Superior temporal gyrus (tissue), 1 donor: Measurements from ENCODE around the gene ESRRA.
A peak's percentile ranks its signal among the peaks of the same experiment; 100 is the strongest.

Source experiments
- DNase-seq: peaks from one replicate; pipeline ENCODE4 v3.0.0-alpha.2; 2016; ENCODE audit errors: extremely low spot score

Gene ESRRA

DNA sequence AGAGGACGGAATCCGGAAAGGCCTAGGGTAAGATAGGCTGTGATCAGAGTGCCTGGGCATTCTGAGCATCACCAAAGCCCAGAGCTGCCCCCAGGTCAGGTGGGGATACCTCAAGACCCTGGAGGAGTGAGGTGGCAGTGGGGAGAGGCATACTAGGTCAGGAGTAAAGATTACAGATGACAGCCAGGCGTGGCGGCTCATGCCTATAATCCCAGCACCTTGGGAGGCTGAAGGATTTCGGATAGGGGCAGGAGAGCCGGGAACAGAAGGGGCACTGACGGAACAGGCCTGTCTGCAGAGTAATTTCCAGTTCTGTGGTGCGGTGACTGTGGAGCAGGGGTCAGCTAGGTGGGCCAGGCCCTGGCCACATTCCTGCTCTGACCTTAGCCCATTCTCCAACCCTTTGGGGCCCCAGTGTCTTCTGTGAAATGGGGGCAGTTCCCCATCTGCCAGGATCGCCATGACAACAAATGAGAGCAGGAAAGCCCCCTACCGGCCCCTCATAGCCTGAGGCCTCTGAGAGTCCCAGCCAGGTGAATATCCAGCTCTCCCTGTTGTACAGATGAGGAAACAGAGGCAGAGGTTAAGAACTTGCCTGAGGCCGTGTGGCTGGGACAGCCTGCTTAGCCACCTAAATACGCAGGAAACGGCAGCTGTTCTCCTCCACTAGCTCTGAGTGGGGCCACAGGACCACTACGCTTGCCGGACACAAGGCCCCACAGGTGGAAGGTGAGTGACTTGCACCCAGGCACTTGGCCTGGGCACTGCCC lies 30.1 kb upstream of the ESRRA start:
- no peak for DNase-seq

DNA sequence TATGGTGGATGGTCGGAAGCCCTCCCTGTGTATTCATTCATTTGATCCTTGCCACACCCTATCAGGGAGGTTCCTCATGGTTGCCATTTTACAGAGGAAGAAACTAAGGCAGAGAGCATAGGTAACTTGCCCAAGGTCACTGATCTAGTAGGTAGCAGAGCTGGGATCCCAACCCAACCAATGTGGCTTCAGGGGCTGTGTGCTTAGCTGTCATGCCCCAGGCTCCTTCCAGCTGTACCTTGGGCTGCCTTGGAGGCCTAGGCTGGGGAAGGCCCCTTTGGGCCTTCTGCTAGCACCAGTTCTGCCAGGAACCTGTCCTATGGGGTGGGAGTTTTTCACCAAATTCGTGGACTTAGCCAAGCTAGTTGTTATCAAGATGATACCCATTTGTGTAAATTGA lies 29.5 kb upstream of the ESRRA start:
- DNase-seq: no peak

DNA sequence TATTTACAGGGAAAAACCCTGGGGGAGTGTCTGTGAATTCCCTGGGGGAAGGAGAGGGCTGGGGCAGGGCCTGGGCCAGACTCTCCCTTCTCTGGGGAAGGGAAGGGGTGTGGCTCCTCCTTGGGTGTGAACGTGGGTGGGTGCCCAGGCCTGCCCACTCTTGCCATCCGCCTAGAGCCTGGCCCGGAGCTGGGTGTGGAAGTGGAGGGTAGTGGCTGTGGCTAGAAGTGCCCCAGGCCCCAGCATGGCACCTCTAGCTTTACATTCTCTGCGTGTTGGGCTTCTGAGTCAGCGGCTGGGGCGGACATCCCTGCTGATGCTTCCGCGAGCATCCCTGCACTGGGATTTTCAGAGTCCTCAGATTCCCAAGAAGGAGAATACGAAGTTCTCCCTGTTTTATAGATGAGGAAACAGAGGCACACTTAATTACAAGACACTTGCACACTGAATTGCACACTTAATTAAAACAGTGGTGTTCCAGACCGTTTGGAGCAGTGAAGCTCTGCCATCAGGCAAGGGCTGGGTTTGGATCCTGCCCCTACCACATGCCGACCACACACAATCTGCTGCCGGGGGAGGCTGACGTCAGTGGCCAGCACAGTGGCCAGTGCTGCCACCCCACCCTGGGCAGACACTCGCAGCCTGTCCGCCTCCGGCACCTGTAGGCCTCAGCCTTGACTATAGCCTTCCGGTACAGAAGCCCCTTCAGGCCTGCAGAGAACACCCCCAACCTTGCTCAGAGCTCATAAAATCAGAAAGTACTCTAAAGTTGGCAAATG lies 28.5 kb upstream of the ESRRA start:
- DNase-seq: no peak

DNA sequence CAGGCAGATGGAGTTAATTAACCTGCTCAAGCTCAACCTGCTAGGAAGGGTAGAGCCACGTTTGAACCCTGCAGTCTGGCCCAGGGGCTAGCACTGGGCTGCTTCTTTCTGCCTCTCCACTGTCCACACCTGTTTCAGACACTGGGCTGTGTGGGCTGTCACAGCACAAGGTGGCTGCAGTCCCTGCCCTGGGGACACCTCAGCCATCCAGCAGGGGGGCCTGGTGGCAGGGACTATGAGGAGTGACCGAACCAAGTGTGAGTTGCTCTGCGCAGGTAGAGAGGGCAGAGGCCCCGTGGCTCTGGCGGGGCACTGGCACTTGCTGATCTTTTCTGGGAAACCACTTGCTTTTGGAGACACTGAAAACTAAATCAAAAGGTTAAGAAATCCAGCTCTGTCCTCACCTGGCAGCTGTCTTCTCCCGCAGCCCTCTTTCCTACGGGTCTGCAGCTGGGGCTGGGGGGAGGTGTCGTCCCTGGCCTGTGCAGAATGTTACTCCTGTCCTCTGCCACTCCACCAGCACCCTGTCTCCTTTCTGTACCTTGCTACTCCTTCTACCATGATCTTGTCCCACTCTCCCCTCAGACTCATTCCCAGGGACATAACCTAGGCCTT lies 26.6 kb upstream of the ESRRA start:
- no peak for DNase-seq

DNA sequence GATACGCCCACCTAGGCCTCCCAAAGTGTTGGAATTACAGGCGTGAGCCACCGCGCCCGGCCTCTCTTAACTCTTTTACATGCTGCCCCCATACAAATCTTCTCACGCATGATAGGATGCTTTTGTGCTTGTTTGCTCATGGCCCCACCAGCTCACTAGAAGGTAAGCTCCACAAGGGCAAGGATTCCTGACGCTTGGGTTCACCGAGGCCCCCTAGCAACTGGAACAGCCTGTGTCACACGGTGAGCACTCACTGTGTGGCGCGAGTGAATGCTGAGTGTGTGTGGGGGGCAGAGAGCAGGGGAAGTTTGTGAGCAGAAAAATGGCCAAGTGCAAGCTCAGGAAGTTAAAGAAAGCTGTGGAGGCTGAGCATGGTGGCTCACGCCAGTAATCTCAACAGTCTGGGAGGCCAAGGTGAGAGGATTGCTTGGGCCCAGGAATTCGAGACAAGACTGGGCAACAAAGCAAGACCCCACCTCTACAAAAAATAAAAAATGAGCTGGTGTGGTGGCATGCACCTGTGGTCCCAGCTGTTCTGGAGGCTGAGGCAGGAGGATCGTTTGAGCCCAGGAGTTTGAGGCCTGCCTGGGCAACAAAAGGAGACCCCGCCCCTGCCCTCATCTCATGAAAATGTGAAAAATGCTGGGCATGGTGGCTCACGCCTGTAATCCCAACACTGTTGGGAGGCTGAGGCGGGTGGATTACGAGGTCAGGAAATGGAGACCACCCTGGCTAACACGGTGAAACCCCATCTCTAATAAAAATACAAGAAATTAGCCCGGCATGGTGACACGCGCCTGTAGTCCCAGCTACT lies 23.2 kb upstream of the ESRRA start:
- DNase-seq: no peak

DNA sequence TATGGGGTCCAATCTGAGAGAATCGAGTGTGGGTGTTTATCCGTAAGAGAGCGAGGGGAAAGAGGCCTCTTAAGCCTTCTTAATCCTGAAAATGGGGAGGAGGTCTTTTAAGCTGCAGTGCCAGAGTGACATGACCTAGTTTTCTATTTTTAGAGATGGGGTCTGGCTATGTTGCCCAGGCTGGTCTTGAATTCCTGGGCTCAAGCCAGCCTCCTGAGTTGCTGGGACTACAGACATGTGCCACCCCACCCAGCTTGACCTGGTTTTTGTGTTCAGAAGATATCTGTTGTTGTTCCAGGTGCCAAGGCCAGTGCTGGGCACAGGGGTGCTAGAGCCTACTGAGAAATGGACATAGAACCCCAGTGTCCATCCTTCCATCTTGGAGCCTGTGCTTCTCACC lies 22.2 kb upstream of the ESRRA start:
- DNase-seq: no peak

DNA sequence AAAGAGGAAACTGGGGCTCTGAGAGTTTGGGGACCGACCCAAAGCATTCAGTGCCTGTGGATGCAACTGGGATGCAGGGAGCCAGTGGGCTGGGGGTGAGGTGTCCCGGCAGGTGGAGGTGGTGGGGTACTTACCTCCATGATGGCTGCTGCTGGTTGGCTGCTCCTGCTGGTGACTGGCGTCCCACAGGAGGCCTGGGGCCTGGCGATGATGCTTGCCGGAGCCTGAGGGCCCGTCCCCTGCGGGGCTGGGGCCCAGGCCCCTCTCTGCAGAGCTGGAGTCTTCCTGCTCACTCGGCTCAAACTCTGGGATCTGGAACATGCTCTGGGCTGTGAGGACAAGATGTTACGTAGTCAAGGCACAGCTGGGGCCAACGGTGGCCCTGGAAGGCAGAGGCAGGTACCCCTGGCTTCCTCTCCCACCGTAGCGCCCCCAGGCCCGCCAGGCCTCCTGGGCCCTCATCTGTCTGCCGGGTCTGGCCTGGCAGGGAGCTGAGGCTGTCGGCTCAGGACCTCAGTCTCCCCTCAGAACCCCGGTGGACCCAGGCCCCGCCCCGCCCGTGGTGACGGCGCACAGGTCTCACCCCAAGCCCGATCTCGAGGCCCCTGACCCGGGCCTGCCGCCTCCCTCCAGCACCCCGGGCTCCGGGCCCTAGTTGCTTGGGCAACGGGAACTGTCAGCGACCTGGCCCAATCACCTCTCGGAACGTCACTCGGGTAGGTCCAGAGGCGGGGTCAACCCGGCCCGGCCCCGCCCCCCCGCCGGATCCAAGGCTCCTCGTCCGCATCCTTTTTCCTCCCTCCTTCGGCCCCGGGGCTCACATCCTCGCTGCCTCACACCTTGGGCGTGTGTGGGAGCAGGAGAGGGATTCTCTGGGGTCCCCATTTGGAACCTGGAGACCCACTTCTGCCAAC lies 21.0 kb upstream of the ESRRA start, which contains the start of gene BAD:
TSS of gene BAD (minus strand) at position 618 of the 914 bp plus-strand sequence. CDS start at position 321, 297 bp downstream.
- peak; percentile 96 for DNase-seq

DNA sequence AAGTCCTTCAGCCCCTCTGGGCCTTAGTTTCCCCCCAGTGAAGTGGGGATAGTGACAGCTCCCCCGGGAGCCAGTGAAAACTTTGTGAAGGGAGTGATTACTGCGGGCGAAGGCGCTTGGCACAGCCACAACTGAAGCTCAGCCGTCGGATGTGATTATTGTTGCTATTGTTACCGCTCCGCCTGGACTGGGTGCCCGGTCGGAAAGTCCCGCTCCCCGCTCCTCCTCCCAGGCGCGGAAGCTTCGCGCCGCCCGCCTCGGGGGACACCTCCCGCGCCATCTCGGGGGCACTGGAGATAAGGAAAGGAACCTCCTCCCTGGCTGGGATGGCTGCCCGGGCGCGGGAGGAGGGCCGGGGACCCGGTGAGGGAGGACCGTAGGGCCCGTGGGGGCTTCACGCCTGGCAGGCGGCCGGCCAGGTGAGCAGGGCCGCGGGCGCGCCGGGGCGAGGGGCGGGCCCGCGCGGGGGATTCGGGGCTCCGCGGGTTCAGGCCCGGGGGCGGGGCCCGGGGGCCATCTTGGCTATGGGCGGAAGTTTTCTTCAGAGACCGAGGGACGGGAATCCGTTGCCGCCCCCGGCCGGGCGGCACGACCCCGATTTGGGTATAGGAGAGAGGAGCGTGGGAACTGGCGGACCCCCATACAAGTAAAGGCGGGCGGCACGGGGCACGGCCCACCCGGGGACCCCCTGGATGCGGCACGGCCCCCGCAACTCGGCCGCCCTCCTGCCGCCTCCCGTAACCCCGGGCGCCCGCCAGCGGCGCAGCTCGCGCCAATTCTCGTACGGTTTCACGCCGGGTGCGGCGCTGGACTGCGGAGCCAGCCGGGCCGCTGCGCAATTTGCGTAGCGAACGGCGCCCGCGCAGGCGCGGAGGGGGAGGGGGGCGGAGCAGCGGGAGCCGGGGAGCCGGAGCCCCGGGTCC lies 20.1 kb upstream of the ESRRA start, which contains the start of gene GPR137:
TSS of gene GPR137 (plus strand) at position 887 of the 923 bp plus-strand sequence. CDS start 677 bp downstream, outside the sequence.
- DNase-seq: peak; percentile 87

DNA sequence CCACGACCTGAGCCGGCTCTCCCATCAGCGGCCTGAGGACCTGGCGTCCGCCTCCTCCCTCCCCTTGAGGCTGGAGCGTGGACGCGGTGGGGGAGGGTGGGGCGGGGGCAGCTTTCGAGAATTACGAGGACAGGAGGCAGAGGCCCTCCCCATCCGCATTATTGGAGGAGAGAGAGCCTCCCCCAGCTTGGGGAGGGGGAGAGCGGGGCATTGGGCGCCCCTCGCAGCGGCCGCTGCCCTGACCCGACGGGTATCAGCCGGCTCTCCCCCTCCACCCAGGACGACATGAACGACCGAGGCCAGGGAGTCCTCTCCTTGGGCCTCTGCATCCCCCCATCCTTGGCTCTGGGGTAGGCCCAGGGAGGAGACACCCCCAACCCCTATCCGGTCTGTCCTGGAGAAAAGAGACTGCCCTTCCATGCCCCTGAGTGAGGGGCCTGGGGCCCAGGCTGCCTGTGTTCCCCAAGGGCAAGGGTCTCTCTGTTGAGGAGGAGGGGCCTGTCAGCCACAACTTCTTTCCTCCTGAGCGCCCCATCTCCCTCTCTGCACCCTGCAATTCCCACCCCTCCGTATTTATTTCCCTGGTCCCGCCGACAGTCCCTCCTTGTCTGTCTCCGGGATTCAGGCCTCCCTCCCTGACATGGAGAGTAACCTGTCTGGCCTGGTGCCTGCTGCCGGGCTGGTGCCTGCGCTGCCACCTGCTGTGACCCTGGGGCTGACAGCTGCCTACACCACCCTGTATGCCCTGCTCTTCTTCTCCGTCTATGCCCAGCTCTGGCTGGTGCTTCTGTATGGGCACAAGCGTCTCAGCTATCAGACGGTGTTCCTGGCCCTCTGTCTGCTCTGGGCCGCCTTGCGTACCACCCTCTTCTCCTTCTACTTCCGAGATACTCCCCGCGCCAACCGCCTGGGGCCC lies 19.2 kb upstream of the ESRRA start:
- DNase-seq: no peak

DNA sequence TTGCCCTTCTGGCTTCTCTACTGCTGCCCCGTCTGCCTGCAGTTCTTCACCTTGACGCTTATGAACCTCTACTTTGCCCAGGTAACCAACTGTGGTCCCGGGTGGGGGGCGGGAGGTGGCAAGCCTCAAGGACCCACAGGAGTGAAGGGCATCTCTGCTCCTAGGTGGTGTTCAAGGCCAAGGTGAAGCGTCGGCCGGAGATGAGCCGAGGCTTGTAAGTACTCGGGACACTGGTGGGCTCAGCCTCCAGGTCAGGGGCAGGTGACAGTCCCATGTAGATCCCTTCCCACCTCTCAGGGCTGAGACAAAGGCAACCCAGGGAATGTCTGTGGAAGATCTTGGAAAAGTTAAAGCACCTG lies 18.5 kb upstream of the ESRRA start:
- no peak for DNase-seq

DNA sequence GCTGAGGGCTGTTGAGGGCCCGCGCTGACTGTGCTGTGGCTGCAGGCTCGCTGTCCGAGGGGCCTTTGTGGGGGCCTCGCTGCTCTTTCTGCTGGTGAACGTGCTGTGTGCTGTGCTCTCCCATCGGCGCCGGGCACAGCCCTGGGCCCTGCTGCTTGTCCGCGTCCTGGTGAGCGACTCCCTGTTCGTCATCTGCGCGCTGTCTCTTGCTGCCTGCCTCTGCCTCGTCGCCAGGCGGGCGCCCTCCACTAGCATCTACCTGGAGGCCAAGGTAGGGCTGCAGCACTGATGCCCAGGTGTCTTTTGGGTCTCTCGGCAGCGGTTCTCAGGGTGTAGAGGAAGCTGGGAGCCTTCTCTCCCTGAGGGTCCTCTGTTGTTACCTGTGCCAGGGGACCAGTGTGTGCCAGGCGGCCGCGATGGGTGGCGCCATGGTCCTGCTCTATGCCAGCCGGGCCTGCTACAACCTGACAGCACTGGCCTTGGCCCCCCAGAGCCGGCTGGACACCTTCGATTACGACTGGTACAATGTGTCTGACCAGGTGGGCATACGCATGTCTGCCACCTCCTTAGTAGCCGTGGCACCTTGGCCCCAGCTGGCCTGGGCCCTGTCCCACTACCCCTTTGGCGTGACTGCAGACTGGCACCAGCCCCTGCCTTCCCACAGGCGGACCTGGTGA lies 17.5 kb upstream of the ESRRA start:
- no peak for DNase-seq

DNA sequence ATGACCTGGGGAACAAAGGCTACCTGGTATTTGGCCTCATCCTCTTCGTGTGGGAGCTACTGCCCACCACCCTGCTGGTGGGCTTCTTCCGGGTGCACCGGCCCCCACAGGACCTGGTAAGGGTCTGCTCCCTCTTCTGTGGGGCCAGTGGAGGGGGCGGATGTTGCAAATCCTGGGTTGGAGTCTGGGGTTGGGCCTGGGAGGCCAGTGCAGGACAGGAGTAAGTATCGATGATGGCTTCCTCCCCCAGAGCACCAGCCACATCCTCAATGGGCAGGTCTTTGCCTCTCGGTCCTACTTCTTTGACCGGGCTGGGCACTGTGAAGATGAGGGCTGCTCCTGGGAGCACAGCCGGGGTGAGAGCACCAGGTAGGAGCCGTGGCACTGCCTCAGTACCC lies 17.0 kb upstream of the ESRRA start:
- no peak for DNase-seq

DNA sequence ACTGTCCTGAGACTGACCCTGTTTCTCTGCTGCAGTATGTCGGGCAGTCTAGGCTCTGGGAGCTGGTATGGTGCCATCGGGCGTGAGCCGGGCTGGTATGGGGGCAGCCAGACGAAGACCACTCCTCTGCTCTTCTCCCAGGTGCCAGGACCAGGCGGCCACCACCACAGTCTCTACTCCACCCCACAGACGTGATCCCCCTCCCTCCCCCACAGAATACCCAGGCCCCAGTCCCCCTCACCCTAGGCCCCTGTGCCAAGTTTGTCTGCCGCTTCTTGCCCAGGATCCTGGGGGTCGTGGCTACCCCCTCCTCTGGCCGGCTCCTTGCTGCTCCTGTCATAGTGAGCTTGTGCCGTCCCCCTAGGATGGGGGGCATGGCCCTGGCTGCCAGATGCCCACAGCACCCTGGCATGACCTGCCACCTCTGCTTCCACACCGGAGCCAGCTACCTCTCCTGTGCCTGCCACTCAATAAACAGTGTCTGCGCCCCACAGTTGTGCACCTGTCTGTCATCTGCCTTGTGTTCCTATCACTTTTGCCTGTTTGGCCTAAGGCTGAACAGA lies 16.2 kb upstream of the ESRRA start:
- DNase-seq: no peak

DNA sequence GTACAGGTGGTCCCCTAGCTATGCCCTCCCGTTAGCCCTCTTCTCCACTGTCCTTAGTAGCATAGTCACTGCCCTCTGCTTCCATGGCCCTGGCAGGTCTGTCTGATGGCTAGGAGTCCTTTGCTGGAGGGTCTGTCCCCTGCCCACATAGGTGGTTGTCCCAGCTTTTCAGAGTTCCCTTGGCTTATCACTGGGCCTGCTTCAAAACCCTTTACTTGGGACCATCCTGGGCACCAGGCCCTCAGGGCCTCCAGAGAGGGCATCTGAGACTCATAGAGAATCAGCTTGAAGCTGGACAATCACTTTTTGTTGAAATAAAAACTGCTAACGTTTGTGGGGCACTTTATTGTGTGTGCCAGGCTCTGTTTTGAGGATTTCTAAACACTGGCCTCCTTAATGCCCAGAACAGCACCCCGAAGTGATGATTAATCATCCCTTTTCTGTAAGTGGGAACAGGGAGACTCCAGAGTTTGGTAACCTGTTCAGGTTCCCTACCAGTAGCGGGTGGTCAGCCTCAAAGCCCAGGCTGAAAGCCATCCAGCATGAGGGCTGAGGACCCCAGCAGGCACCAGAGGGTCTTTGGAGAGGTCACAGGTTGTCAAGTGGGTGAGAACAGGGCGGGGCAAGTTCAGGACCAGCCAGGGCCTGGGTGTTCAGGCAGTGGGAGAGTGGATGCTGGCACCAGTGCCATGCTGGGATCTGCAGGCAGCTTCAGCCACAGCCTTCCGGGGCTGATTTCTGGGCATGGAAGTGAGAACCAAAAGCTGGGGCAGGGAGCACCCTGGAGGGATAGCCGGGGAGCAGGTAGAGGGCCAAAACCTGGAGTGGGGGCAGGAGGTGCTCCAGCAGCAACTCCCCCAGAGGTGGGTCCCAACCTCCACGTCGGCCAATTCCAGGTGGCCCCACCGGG lies 14.7 kb upstream of the ESRRA start:
- DNase-seq: no peak

DNA sequence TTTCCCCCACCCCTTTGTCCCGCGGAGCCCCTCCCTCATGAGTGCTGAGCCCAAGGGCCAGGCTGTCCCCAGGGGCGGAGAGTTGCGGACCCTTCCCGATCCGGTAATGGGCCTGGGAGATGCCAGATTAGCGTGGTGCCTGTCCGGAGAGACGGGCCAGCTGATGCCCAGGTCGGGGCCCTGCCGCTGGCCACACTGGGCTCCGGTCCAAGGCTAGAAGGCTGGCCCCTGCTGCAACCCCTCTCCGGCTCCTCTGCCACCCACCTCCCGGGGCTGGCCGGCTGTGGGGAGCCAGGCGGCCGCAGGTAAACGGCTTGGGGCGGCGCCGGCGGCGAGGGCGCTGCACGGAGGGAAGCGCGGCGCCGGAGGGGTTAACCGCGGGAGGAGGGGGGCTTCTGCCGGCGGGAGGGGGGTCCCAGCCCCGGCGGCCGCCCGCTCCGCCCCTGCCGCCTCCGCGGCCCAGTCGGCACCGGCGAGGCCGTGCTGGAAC lies 14.0 kb upstream of the ESRRA start, which contains the start of gene KCNK4:
TSS of gene KCNK4 (plus strand) at position 41 of the 490 bp plus-strand sequence. CDS start 1,717 bp downstream, outside the sequence.
- no peak for DNase-seq
